Liver (tissue), 9 donors: ENCODE results near the gene PNLIPRP3. TPM values are rescaled to one million over a fixed set of nuclear protein-coding genes. Genes with fewer than 3 reads are reported as not detected.

ENCODE experiments used
- DNase-seq: peaks from one replicate; pipeline ENCODE4 v3.0.0-alpha.2; 2017; ENCODE audit warnings: low spot score
- H3K27ac ChIP-seq, 2 donors: one replicate each; pipeline ENCODE4 v1.7.0; 2013; ENCODE audit warnings: inconsistent platforms in 2 of 2, low read length in 2 of 2, control low read depth in 1 of 2, low read depth in 1 of 2, mild to moderate bottlenecking in 1 of 2
- H3K27me3 ChIP-seq, 4 donors: one replicate each; pipeline versions ENCODE4 v1.6.1 to v1.7.0; 2013; ENCODE audit warnings: low read length in 3 of 4, inconsistent platforms in 1 of 4, mild to moderate bottlenecking in 1 of 4, moderate library complexity in 1 of 4; ENCODE audit not compliant: control insufficient read depth in 4 of 4, insufficient read depth in 4 of 4
- H3K36me3 ChIP-seq, 4 donors: one replicate each; pipeline versions ENCODE4 v1.6.1 to v1.7.0; 2013; ENCODE audit warnings: low read length in 3 of 4, mild to moderate bottlenecking in 3 of 4, low read depth in 1 of 4, moderate library complexity in 1 of 4; ENCODE audit not compliant: control insufficient read depth in 4 of 4, insufficient read depth in 3 of 4
- H3K4me1 ChIP-seq, 4 donors: one replicate each; pipeline versions ENCODE4 v1.6.1 to v1.7.0; 2013; ENCODE audit warnings: low read length in 3 of 4, mild to moderate bottlenecking in 3 of 4, moderate library complexity in 1 of 4; ENCODE audit not compliant: control insufficient read depth in 4 of 4, insufficient read depth in 4 of 4
- H3K4me3 ChIP-seq, 3 donors: one replicate each; pipeline versions ENCODE4 v1.6.1 to v1.7.0; 2013; ENCODE audit warnings: low read length in 3 of 3, control low read depth in 1 of 3, low read depth in 1 of 3, mild to moderate bottlenecking in 1 of 3
- H3K9ac ChIP-seq, 2 donors: one replicate each; pipeline ENCODE4 v1.7.0; 2013; ENCODE audit warnings: low read length in 2 of 2, mild to moderate bottlenecking in 2 of 2, moderate library complexity in 2 of 2, control low read depth in 1 of 2, low read depth in 1 of 2
- H3K9me3 ChIP-seq, 4 donors: one replicate each; pipeline versions ENCODE4 v1.6.1 to v1.7.0; 2013; ENCODE audit warnings: low read length in 3 of 4; ENCODE audit not compliant: control insufficient read depth in 4 of 4
- FOXA1 ChIP-seq: IDR thresholded peaks from 2 replicates; pipeline ENCODE4 v1.6.1; 2016; ENCODE audit warnings: antibody characterized with exemption
- FOXA2 ChIP-seq: IDR thresholded peaks from 2 replicates; pipeline ENCODE4 v1.6.1; 2016; ENCODE audit warnings: antibody characterized with exemption
- GABPA ChIP-seq, 2 donors: IDR thresholded peaks in 1 of 2; conservative IDR thresholded peaks in 1 of 2; 2 replicates each; pipeline ENCODE4 v1.6.1; 2016; ENCODE audit warnings: antibody characterized with exemption in 2 of 2, mild to moderate bottlenecking in 1 of 2, moderate library complexity in 1 of 2
- HNF4A ChIP-seq, 2 donors: conservative IDR thresholded peaks; 2 replicates each; pipeline ENCODE4 v1.6.1; 2016; ENCODE audit warnings: antibody characterized with exemption in 2 of 2, mild to moderate bottlenecking in 2 of 2
- JUND ChIP-seq, 2 donors: IDR thresholded peaks; 2 replicates each; pipeline ENCODE4 v1.6.1; 2016; ENCODE audit warnings: antibody characterized with exemption in 2 of 2
- MAX ChIP-seq: IDR thresholded peaks from 2 replicates; pipeline ENCODE4 v1.6.1; 2016; ENCODE audit warnings: antibody characterized with exemption
- RAD21 ChIP-seq, 2 donors: IDR thresholded peaks; 2 replicates each; pipeline ENCODE4 v1.6.1; 2016; ENCODE audit warnings: antibody characterized with exemption in 2 of 2, mild to moderate bottlenecking in 2 of 2
- RXRA ChIP-seq, 2 donors: IDR thresholded peaks; 2 replicates each; pipeline ENCODE4 v1.6.1; 2017 to 2018; ENCODE audit warnings: antibody characterized with exemption in 2 of 2, mild to moderate bottlenecking in 1 of 2
- TAF1 ChIP-seq: conservative IDR thresholded peaks from 2 replicates; pipeline ENCODE4 v1.6.1; 2016; ENCODE audit warnings: antibody characterized with exemption, mild to moderate bottlenecking
- YY1 ChIP-seq: IDR thresholded peaks from 2 replicates; pipeline ENCODE4 v1.6.1; 2016; ENCODE audit warnings: antibody characterized with exemption, mild to moderate bottlenecking
- WGBS: extraction: QIAGEN DNeasy Blood & Tissue Kit; methylation state at CpG from one replicate; pipeline ENCODE4 v1.1.7; 2013; 5-methylcytosine and 5-hydroxymethylcytosine counted together
- polyA plus RNA-seq, 2 donors: library from polyadenylated mRNA; stranded (reverse) in 1 of 2; unstranded in 1 of 2; fragments of 200-250 nt in 1 of 2; fragments of >200 nt in 1 of 2; fragmentation: Nextera tagmentation in 1 of 2; extraction: Ambion mirVana in 1 of 2; gene quantifications; one replicate each; pipeline versions ENCODE4 v1.2.1 to v1.2.3, GENCODE V29; 2013 to 2015
- total RNA-seq, 2 donors: library from RNA; depleted of rRNA; stranded (reverse); fragments of >200 nt; gene quantifications; one replicate each; pipeline ENCODE4 v1.2.3, GENCODE V29; 2014
- TF ChIP-seq, protein P1 (sequence below): IDR thresholded peaks from 2 replicates; pipeline ENCODE4 v1.6.1; 2016; ENCODE audit warnings: antibody characterized with exemption
- TF ChIP-seq, protein P2 (sequence below): IDR thresholded peaks from 2 replicates; pipeline ENCODE4 v1.6.1; 2016; ENCODE audit warnings: antibody characterized with exemption, mild to moderate bottlenecking
- TF ChIP-seq, protein P3 (sequence below): fragments of 150-350 bp; IDR thresholded peaks from 2 replicates; pipeline ENCODE4 v1.5.1; 2017; ENCODE audit warnings: improper control_type of control experiment, low read depth, low read length; ENCODE audit not compliant: missing input control
- TF ChIP-seq, protein P4 (sequence below): IDR thresholded peaks from 2 replicates; pipeline ENCODE4 v1.6.1; 2016; ENCODE audit warnings: antibody characterized with exemption
- donor health status: healthy.
- donor health status: healthy.
- donor health status: healthy.
- donor health status: healthy.
- donor health status: healthy.

Gene PNLIPRP3
- total and polyA plus RNA-seq, 4 donors: not detected

GRCh38 chr10:116486770-116487448, 59.3 kb downstream of the PNLIPRP3 start:
- H3K27me3 ChIP-seq: no peaks in the 10 kb centered on the region
- DNase-seq: no peak
- 75% methylated on average over 7 of the region's 7 CpGs for WGBS

GRCh38 chr10:116487522-116488430, 60.1 kb downstream of the PNLIPRP3 start:
- DNase-seq: no peak
- TF ChIP-seq, protein P1, sequence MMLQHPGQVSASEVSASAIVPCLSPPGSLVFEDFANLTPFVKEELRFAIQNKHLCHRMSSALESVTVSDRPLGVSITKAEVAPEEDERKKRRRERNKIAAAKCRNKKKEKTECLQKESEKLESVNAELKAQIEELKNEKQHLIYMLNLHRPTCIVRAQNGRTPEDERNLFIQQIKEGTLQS: no peak
- TF ChIP-seq FOXA2: no peak
- TF ChIP-seq, protein P2, sequence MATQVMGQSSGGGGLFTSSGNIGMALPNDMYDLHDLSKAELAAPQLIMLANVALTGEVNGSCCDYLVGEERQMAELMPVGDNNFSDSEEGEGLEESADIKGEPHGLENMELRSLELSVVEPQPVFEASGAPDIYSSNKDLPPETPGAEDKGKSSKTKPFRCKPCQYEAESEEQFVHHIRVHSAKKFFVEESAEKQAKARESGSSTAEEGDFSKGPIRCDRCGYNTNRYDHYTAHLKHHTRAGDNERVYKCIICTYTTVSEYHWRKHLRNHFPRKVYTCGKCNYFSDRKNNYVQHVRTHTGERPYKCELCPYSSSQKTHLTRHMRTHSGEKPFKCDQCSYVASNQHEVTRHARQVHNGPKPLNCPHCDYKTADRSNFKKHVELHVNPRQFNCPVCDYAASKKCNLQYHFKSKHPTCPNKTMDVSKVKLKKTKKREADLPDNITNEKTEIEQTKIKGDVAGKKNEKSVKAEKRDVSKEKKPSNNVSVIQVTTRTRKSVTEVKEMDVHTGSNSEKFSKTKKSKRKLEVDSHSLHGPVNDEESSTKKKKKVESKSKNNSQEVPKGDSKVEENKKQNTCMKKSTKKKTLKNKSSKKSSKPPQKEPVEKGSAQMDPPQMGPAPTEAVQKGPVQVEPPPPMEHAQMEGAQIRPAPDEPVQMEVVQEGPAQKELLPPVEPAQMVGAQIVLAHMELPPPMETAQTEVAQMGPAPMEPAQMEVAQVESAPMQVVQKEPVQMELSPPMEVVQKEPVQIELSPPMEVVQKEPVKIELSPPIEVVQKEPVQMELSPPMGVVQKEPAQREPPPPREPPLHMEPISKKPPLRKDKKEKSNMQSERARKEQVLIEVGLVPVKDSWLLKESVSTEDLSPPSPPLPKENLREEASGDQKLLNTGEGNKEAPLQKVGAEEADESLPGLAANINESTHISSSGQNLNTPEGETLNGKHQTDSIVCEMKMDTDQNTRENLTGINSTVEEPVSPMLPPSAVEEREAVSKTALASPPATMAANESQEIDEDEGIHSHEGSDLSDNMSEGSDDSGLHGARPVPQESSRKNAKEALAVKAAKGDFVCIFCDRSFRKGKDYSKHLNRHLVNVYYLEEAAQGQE: no peak
- no peak for TF ChIP-seq JUND (IDR thresholded peaks at IDR 0.05)
- TF ChIP-seq YY1: no peak
- TF ChIP-seq GABPA (IDR thresholded peaks at IDR 0.05 in 1 of 2, conservative IDR thresholded peaks at IDR 0.05 in 1 of 2): no peak
- TF ChIP-seq, protein P3, sequence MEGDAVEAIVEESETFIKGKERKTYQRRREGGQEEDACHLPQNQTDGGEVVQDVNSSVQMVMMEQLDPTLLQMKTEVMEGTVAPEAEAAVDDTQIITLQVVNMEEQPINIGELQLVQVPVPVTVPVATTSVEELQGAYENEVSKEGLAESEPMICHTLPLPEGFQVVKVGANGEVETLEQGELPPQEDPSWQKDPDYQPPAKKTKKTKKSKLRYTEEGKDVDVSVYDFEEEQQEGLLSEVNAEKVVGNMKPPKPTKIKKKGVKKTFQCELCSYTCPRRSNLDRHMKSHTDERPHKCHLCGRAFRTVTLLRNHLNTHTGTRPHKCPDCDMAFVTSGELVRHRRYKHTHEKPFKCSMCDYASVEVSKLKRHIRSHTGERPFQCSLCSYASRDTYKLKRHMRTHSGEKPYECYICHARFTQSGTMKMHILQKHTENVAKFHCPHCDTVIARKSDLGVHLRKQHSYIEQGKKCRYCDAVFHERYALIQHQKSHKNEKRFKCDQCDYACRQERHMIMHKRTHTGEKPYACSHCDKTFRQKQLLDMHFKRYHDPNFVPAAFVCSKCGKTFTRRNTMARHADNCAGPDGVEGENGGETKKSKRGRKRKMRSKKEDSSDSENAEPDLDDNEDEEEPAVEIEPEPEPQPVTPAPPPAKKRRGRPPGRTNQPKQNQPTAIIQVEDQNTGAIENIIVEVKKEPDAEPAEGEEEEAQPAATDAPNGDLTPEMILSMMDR: no peak
- no peak for TF ChIP-seq MAX
- no peak for TF ChIP-seq HNF4A (conservative IDR thresholded peaks at IDR 0.05)
- no peak for TF ChIP-seq FOXA1
- no peak for TF ChIP-seq TAF1
- TF ChIP-seq RAD21 (IDR thresholded peaks at IDR 0.05): no peak
- no peak for TF ChIP-seq RXRA (IDR thresholded peaks at IDR 0.05)
- TF ChIP-seq, protein P4, sequence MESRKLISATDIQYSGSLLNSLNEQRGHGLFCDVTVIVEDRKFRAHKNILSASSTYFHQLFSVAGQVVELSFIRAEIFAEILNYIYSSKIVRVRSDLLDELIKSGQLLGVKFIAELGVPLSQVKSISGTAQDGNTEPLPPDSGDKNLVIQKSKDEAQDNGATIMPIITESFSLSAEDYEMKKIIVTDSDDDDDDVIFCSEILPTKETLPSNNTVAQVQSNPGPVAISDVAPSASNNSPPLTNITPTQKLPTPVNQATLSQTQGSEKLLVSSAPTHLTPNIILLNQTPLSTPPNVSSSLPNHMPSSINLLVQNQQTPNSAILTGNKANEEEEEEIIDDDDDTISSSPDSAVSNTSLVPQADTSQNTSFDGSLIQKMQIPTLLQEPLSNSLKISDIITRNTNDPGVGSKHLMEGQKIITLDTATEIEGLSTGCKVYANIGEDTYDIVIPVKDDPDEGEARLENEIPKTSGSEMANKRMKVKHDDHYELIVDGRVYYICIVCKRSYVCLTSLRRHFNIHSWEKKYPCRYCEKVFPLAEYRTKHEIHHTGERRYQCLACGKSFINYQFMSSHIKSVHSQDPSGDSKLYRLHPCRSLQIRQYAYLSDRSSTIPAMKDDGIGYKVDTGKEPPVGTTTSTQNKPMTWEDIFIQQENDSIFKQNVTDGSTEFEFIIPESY: no peak
- H3K27me3 ChIP-seq: no peaks in the 10 kb centered on the region
- H3K4me1 ChIP-seq: peaks cover 0 to 6% (median 4%) of the 10 kb centered on the region in 4 donors
- H3K9me3 ChIP-seq: no peaks in the 10 kb centered on the region
- H3K27ac ChIP-seq: peak overlapping the region in 1 of 2 donors; percentile 7
- 92% methylated on average over 1 of the region's 1 CpG for WGBS
- H3K4me3 ChIP-seq: no peak overlapping the region
- no peaks in the 10 kb centered on the region for H3K36me3 ChIP-seq
- no peak overlapping the region for H3K9ac ChIP-seq

More at GRCh38 chr10:116486770-116487448, 59.3 kb downstream of the PNLIPRP3 start:
- Histone ChIP-seq H3K9me3 (no peaks in the 10 kb centered on the region), H3K4me3 (no peak overlapping the region), H3K36me3 (no peaks in the 10 kb centered on the region), H3K4me1 (peaks cover 0 to 6% (median 4%) of the 10 kb centered on the region in 4 donors), H3K9ac (no peak overlapping the region), H3K27ac (no peak overlapping the region)
- TF ChIP-seq TAF1 (no peak), JUND (IDR thresholded peaks at IDR 0.05) (no peak), HNF4A (conservative IDR thresholded peaks at IDR 0.05) (no peak), GABPA (IDR thresholded peaks at IDR 0.05 in 1 of 2, conservative IDR thresholded peaks at IDR 0.05 in 1 of 2) (no peak), FOXA2 (no peak), RAD21 (IDR thresholded peaks at IDR 0.05) (no peak)
